Fibroblast of skin of left quadriceps (primary cell): ENCODE data around the gene C10orf67.

Experiments used
- DNase-seq, 2 experiments: peaks; one replicate each; pipeline ENCODE4 v3.0.0-alpha.2; 2013; ENCODE audit warnings: low read depth in 2 of 2

Gene C10orf67

GRCh38 chr10:23197416-23197861 lies 147.2 kb downstream of the C10orf67 start:
- no peak for DNase-seq

GRCh38 chr10:23196915-23197314 lies 147.7 kb downstream of the C10orf67 start:
- DNase-seq: no peak

DNA sequence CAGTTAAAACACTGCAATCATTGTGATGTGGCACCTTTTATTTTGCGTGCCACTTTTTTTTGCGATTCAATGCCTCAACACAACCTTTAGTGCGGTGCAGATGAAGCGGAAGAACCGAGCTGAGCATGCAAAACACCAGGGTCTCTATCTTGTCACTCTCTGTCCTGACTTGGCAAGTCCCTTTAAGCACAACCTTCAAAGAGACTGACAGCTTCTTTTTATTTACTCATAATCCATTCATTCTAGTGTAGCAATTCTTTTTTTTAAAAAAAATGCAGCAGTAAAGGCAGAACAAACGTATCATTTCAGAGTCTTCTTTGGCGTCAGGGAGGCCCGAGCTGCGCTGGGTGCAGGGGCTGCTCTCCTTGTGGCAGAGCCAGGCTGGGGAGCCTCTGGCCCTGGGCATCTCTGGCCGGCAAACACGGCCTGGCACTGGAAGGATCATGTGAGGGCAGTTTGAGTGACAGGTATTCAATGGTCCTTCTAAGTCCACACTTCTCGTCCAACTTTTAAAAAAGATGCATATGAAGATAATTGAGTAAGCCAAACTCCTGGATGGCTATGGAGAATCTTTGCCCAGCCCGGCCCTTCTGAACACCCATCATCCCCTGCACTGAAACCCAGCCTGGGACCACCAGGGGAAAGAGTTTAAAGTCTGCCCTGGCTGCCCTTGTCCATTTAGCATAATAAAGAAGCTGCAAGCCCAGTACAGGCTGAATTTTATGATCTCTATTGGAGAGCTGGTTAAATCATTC lies 148.6 kb downstream of the C10orf67 start:
- no peak for DNase-seq

DNA sequence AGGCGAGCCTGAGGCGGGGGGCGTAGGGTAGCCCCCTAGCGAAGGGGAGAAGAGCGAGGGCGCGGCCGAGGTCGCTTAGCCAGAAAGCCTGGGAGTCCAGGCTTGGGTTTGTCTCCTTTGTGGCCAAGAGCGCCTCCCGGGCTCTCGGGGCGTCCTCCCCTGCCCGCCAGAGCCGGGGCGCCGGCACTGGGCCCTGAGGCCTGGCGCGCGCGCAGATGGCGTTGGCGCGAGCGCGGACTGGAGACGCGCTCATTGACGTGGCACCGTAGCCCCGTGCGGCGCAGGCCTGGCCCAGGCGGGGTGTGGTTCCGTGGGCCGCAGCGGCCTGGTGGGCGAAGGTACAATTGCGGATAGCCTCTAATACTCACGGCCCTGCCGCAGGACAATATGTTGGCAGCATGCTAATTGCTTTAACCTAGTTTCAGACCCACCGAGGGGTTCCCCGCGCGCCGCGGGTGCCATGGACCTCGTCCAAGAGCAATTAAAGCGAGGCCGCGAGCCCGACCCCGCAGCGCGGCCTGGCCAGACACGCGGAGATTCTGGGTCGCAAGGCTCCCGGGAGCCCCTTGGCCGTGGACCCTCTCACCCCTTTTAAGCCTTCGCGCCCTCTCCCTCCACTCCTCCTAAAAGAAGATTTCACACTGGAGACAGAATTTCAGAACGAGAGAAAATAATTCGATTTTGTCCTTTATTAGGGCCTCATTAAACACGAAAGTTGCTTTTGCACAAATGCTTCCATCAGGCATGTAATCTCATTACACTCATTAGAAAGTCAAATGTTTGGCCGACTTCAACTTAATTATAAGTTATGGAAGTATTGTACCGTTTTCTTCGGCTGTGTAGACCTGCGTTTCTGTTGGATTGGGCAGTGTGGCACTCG lies 149.4 kb downstream of the C10orf67 start:
- no peak for DNase-seq

DNA sequence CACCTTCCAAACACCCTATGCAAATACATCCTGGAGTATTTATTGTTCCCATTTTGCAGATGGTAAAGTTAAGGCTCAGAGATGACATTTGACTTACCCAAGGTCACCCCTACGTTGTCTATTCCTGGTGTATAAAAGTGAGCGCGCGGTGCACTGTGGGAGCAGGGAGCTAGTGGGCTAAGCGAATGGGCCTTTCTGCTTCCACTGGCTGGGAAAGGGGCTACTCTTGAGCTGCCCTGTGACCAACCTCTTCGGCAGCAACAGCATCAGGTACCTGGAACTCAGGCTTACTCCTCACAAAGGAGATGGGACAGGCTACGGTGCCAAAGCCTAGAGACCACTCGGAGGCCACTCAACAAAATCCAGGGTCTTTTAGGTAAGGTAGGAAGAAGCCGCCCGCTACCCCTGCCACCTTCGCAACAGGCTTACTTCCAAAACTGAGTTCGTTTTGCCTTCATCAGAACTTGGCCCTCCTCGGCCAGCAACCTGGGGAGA lies 150.1 kb downstream of the C10orf67 start:
- DNase-seq: no peak

DNA sequence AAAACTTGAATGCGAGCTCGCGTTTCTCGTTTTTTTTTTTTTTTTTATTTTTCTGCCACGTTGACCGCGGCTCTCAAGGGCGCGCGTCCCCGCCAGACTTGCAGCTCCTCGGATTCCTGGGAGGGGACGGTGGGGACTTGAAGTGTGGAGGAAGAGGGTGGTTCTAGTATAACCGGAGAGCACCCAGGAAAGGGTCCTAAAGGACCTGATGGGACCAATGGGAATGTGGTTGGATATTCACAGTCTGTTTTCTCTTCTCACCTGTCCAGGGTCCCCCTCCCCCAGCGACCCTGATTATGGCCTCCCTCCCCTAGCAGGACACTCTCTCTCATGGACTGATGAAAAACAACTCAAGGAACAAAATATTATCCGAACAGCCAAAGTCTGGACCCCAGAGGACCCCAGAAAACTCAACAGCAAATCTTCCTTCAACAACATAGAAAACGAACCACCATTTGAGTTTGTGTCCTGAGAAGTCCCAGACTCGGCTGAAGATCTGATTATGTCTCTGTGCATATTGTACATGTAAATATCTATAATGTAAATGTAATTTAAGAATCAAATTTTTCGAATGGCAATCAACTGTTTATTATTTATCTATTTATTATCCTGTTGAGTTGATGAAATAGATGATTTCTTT lies 151.0 kb downstream of the C10orf67 start:
- no peak for DNase-seq

- DNase-seq: no peak
These were observed 151.7 kb downstream of the C10orf67 start for GRCh38 chr10:23192712-23193434.

DNA sequence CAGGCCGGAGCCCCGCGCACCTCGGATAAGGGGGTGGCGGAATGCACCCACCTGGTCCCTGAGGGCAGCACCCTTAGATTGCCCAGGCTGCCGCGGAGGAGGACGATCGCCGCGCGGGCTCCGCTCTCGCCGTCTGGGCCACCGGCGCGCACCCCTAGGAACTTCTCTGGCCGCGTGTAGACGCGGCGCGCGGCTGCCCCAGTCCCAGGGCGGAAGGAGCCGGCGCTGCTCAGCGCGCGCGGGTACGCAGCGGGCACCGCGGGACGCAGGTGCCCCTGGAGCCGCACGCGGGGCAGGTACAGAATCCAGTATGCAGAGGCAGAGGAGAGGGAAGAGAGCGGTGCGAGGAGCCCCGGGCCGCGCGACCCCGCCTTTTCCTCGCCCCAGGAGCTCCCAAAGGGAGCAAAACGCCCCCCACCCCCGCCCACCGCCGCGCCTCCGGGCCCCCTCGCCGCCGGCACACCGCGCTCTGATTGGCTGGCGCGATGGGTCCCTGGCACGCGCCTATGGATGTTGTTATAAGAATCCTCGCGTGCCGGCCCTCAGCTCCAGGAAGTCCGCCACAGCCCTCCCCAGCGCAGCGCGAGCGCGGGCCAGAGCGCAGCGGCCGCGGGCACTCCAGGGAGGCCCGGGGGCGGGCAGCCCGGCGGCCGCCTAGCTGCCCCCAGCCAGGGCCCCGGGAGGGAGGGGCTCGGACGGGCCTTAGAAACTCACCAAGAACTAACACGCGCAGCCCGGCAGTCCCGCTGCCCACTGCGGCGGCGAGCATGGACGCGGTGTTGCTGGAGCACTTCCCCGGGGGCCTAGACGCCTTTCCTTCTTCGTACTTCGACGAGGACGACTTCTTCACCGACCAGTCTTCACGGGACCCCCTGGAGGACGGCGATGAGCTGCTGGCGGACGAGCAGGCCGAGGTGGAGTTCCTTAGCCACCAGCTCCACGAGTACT lies 152.6 kb downstream of the C10orf67 start, which contains the start of gene PTF1A:
TSS of gene PTF1A (plus strand) at position 549 of the 948 bp plus-strand sequence. CDS start at position 768, 219 bp downstream.
- no peak for DNase-seq

GRCh38 chr10:23190872-23191763 lies 153.5 kb downstream of the C10orf67 start:
- no peak for DNase-seq

DNA sequence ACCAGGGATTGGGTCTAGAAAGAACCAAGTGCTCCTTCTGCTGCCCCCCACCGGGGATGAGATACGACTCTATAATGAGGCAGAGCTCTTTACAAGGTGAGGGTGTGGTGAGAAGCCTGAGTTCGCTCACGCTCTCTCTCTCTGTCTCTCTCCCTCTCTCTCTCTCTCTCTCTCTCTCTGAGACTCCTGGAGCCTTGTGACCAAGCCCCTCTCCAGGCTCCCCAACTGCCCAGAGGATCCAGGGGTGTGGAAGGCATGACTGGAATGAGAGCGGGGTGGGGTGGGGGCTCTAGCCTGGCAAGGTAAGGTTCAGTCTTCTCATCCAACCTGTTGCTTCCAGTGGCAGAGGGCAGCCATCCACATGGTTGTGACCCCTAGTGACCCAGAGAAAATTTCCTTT lies 155.6 kb downstream of the C10orf67 start:
- no peak for DNase-seq

DNA sequence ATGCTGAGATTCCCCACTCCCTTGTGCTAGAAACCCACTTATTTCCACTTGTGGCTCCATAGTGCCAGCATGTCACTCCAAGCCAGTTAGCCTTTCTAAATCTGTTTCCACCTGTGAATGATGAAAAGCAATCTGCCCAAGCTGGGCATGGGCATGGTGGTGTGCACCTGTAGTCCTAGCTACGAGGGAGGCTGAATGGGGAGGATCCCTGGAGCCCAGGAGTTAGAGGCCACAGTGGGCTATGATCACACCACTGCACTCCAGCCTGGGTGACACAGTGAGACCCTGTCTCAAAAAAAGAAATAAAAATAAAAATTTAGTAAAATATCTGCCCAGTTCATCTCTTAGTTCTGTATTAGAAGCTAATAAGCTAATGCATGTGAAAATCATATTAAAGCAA lies 157.4 kb downstream of the C10orf67 start:
- no peak for DNase-seq

GRCh38 chr10:23186697-23187096 lies 157.9 kb downstream of the C10orf67 start:
- no peak for DNase-seq

GRCh38 chr10:23186178-23186577 lies 158.4 kb downstream of the C10orf67 start:
- no peak for DNase-seq

GRCh38 chr10:23174977-23175512 lies 169.6 kb downstream of the C10orf67 start:
- DNase-seq: no peak

- no peak for DNase-seq
These were observed 170.3 kb downstream of the C10orf67 start for GRCh38 chr10:23174074-23174976.

- DNase-seq: no peak
These were observed 171.2 kb downstream of the C10orf67 start for GRCh38 chr10:23173214-23174073.
